Progenitor cell of endocrine pancreas (in vitro differentiated cells): ENCODE measurements around the gene TLR8. TPM values are rescaled to one million over a fixed set of nuclear protein-coding genes. Genes with fewer than 3 reads are reported as not detected.

ENCODE experiments used
- DNase-seq: peaks from one replicate; pipeline ENCODE4 v3.0.0; 2021; ENCODE audit warnings: low spot score; ENCODE audit not compliant: unreplicated experiment
- H3K27ac Mint-ChIP-seq: 2 replicates; pipeline ENCODE4 v1.8.0; 2021; ENCODE audit warnings: mild to moderate bottlenecking, moderate library complexity, mixed read lengths
- H3K27me3 Mint-ChIP-seq: 2 replicates; pipeline ENCODE4 v1.8.0; 2021; ENCODE audit warnings: mixed read lengths
- H3K36me3 Mint-ChIP-seq: 2 replicates; pipeline ENCODE4 v1.8.0; 2022; ENCODE audit warnings: mixed read lengths; ENCODE audit not compliant: insufficient read depth
- H3K4me1 Mint-ChIP-seq: 2 replicates; pipeline ENCODE4 v1.8.0; 2021; ENCODE audit warnings: low read depth, mixed read lengths
- H3K4me3 Mint-ChIP-seq: 2 replicates; pipeline ENCODE4 v1.8.0; 2021; ENCODE audit warnings: low read depth, mild to moderate bottlenecking, moderate library complexity, mixed read lengths
- H3K9me3 Mint-ChIP-seq: 2 replicates; pipeline ENCODE4 v1.8.0; 2021; ENCODE audit warnings: low read depth, mixed read lengths
- CTCF ChIP-seq: fragments of 200-600 bp; sonication (generic); IDR thresholded peaks from one replicate; pipeline ENCODE4 v1.5.0; 2021; ENCODE audit warnings: antibody characterized with exemption, mild to moderate bottlenecking; ENCODE audit not compliant: unreplicated experiment
- total RNA-seq: library from RNA; stranded (reverse); gene quantifications from 2 replicates; pipeline ENCODE4 v1.2.1, GENCODE V29; 2021

Gene TLR8
- total RNA-seq, 1 donor from 2014 or later, result not detected

GRCh38 chrX:12954376-12954775, 48.0 kb downstream of the TLR8 start:
- H3K9me3 Mint-ChIP-seq, result peaks cover 11% of the 10 kb centered on the region
- no peaks in the 10 kb centered on the region for H3K27me3 Mint-ChIP-seq
- DNase-seq, result no peak
- peaks cover 6% of the 10 kb centered on the region for H3K4me1 Mint-ChIP-seq
- TF ChIP-seq CTCF, result no peak
- no peaks in the 10 kb centered on the region for H3K36me3 Mint-ChIP-seq
- H3K27ac Mint-ChIP-seq, result no peak overlapping the region
- no peak overlapping the region for H3K4me3 Mint-ChIP-seq

- Mint-ChIP-seq H3K27me3 (no peaks in the 10 kb centered on the region), H3K4me1 (peaks cover 3% of the 10 kb centered on the region), H3K36me3 (no peaks in the 10 kb centered on the region), H3K9me3 (peaks cover 14% of the 10 kb centered on the region), H3K27ac (no peak overlapping the region), H3K4me3 (no peak overlapping the region)
- no peak for DNase-seq
- TF ChIP-seq CTCF, result no peak
Observed at GRCh38 chrX:12954981-12955380, 48.6 kb downstream of the TLR8 start.

GRCh38 chrX:12955882-12956703, 49.7 kb downstream of the TLR8 start:
- Mint-ChIP-seq H3K4me1 (peaks cover 2% of the 10 kb centered on the region), H3K27ac (no peak overlapping the region), H3K27me3 (no peaks in the 10 kb centered on the region), H3K4me3 (no peak overlapping the region), H3K36me3 (no peaks in the 10 kb centered on the region), H3K9me3 (peaks cover 13% of the 10 kb centered on the region)
- no peak for DNase-seq
- no peak for TF ChIP-seq CTCF

GRCh38 chrX:12956704-12957534, 50.5 kb downstream of the TLR8 start:
- Mint-ChIP-seq H3K36me3 (no peaks in the 10 kb centered on the region), H3K27ac (no peak overlapping the region), H3K4me3 (no peak overlapping the region), H3K9me3 (peaks cover 20% of the 10 kb centered on the region), H3K27me3 (no peaks in the 10 kb centered on the region), H3K4me1 (peaks cover 2% of the 10 kb centered on the region)
- DNase-seq, result no peak
- TF ChIP-seq CTCF, result no peak

GRCh38 chrX:12958059-12958458, 51.6 kb downstream of the TLR8 start:
- H3K9me3 Mint-ChIP-seq, result peaks cover 20% of the 10 kb centered on the region
- H3K4me1 Mint-ChIP-seq, result peaks cover 2% of the 10 kb centered on the region
- H3K4me3 Mint-ChIP-seq, result no peak overlapping the region
- H3K27ac Mint-ChIP-seq, result no peak overlapping the region
- H3K36me3 Mint-ChIP-seq, result no peaks in the 10 kb centered on the region
- no peak for DNase-seq
- H3K27me3 Mint-ChIP-seq, result no peaks in the 10 kb centered on the region
- TF ChIP-seq CTCF, result no peak
